Activated CD4-positive, alpha-beta T cell treated with anti-CD3 and anti-CD28 coated beads for 36 hours (primary cell): ENCODE data around the gene L3MBTL4. TPM values are rescaled to one million over a fixed set of nuclear protein-coding genes. Genes with fewer than 3 reads are reported as not detected.
A peak's percentile ranks its signal among the peaks of the same experiment; 100 is the strongest.

Source experiments
- ATAC-seq: fragments of 200-7000 bp; cut with Tn5 transposase; one replicate; pipeline ENCODE4 v1.10.0; 2021; ENCODE audit warnings: mild to moderate bottlenecking, moderate library complexity
- CTCF ChIA-PET: fragments of 350-600 bp; sonication (Branson Sonifier 250); formaldehyde crosslinking; loops from one replicate; lab custom pipeline; 2021; ENCODE audit warnings: antibody characterized with exemption; lab: Charles Lee
- POLR2A ChIA-PET: fragments of 350-600 bp; sonication (Branson Sonifier 250); formaldehyde crosslinking; loops from one replicate; lab custom pipeline; 2021; ENCODE audit warnings: antibody characterized with exemption, inconsistent platforms; lab: Charles Lee
- DNase-seq: peaks from one replicate; pipeline ENCODE4 v3.0.0-alpha.2; 2020
- H3K27ac Mint-ChIP-seq: one replicate; pipeline ENCODE4 v1.8.0; 2021; ENCODE audit warnings: mixed read lengths
- H3K27me3 Mint-ChIP-seq: one replicate; pipeline ENCODE4 v1.8.0; 2021; ENCODE audit warnings: mixed read lengths
- H3K36me3 Mint-ChIP-seq: one replicate; pipeline ENCODE4 v1.8.0; 2021; ENCODE audit warnings: low read depth, mixed read lengths
- H3K4me1 Mint-ChIP-seq: one replicate; pipeline ENCODE4 v1.8.0; 2021; ENCODE audit warnings: mixed read lengths
- H3K4me3 Mint-ChIP-seq: one replicate; pipeline ENCODE4 v1.8.0; 2021; ENCODE audit warnings: mild to moderate bottlenecking, moderate library complexity, mixed read lengths
- H3K9me3 Mint-ChIP-seq: one replicate; pipeline ENCODE4 v1.8.0; 2021; ENCODE audit warnings: low read depth, mixed read lengths
- intact Hi-C, 2 experiments: fragments of 100-400 bp; cut with DNase I in 1 of 2; cut with micrococcal nuclease in 1 of 2; formaldehyde crosslinking; loops; one replicate each; pipeline versions ENCODE4 v1.14.2 to v1.15.1; 2022 to 2024; cut with DNase I, micrococcal nuclease
- total RNA-seq, 2 experiments: library from RNA; stranded (reverse); gene quantifications; one replicate each; pipeline ENCODE4 v1.2.3, GENCODE V29; 2021

Gene L3MBTL4
- total RNA-seq, 2 experiments from 2014 or later: 0.11 to 0.21 TPM

DNA sequence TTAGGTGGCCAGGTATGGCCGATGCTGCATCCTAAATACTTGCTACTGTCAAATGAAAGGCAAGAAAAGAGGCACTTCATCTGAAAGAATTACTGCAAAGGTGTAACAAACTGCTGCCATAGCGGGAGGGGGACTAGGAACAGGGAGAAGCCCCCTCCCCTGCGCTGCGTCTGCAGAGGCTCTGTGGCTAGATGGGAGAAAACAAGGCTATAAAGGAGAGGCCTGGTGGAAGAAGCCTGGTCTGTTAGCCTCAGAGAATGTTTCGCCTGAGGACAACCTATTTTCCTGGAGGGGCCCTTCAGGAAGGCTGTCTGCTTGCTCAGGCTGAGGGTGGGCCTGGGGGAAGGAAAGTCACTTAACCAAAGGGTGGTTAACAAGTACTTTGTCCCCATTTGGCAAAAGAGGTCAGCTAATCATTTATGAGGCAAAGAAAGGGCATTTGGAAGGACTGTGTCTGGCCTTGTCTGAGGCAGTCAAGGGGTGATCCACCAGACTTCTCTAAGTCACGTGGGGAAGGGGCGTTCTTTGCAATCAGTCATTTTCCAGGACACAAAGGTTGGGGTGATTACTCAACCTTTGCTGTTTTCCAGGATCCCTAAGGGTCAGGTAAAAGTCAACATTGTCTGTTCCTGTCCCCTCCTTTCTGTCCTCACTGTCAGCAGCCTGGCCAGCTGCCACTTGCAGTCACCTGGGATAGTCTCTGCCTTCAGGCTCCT is 416.4 kb downstream of the L3MBTL4 start:
- Mint-ChIP-seq H3K9me3 (peaks cover 11% of the 10 kb centered on the region), H3K36me3 (no peaks in the 10 kb centered on the region), H3K4me3 (no peak overlapping the region), H3K27ac (no peak overlapping the region), H3K27me3 (peaks cover 5% of the 10 kb centered on the region), H3K4me1 (peaks cover 1% of the 10 kb centered on the region)
- DNase-seq: no peak
- ATAC-seq: no peak
- CTCF ChIA-PET: no interaction called here
- intact Hi-C loops: no loop called here
- POLR2A ChIA-PET: no interaction called here

DNA sequence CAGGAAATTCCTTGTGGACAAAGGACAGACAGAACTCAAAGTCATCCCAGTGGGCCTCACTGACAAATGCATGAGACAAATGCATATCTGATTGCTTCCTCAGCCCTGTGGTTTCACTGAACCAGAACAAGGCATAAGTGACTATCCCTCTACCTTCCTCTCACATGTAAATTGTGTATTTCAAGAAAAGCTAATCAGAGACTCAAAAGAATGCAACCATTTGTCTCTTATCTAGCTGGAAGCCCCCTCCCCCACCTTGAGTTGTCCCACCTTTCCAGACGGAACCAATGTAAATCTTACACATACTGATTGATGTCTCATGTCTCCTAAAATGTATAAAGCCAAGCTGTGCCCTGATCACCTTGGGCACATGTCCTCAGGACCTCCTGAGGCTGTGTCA is 417.4 kb downstream of the L3MBTL4 start:
- CTCF ChIA-PET: interaction anchor here (0.6 to 0.8 kb wide), 2 partner anchors 53 to 368 kb away, joined by 3 read pairs; no protein-coding TSS in a partner anchor
- no peak overlapping the region for H3K4me3 Mint-ChIP-seq
- peaks cover 11% of the 10 kb centered on the region for H3K9me3 Mint-ChIP-seq
- peaks cover 5% of the 10 kb centered on the region for H3K27me3 Mint-ChIP-seq
- no peak overlapping the region for H3K27ac Mint-ChIP-seq
- ATAC-seq: no peak
- intact Hi-C loops: no loop called here
- H3K4me1 Mint-ChIP-seq: no peaks in the 10 kb centered on the region
- POLR2A ChIA-PET: no interaction called here
- DNase-seq: no peak
- H3K36me3 Mint-ChIP-seq: no peaks in the 10 kb centered on the region

DNA sequence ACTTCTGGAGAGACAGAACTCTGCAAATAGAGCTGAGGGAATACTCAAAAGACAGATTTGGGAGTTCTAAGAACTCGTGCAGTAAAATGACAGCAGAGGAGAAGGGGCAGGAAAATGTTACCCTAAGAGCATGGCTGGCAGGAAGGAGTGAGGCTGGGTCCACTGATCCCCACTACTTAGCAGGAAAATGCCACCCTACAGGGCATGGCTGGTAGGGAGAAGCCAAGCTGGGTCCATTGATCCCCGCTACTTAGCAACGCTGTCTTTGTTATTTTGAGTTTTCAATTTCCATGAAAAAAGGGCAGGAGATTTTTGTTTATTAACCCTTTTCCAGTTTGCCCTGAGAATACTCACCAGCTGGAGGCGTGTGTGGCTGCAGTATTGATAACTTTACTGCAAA is 419.1 kb downstream of the L3MBTL4 start:
- Mint-ChIP-seq H3K36me3 (no peaks in the 10 kb centered on the region), H3K27me3 (peaks cover 6% of the 10 kb centered on the region), H3K9me3 (peaks cover 11% of the 10 kb centered on the region), H3K4me3 (no peak overlapping the region), H3K27ac (no peak overlapping the region), H3K4me1 (no peaks in the 10 kb centered on the region)
- ChIA-PET CTCF (no interaction called here), POLR2A (no interaction called here)
- DNase-seq (no peak), ATAC-seq (no peak)
- intact Hi-C loops: no loop called here

DNA sequence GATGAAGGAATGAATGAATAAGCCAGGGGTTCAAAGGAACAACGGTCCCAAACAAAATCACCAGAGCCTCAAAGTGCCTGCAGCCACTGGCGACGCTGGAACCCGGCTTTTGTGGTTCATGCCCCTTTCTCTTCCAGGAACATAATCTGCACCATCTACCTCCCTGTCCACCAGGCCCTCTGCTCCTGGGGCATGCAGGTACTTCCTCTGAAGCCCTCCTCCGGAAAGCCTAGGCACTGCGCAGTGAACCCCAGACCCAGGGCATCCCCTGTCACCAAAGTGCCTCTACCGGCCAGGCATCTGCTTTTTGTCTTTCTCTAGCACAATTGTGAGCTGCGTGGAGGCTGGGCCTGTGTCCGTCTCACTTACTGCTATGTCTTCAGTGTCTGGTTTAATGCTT is 420.8 kb downstream of the L3MBTL4 start:
- ChIA-PET POLR2A (no interaction called here), CTCF (no interaction called here)
- DNase-seq (no peak), ATAC-seq (no peak)
- Mint-ChIP-seq H3K9me3 (no peaks in the 10 kb centered on the region), H3K36me3 (no peaks in the 10 kb centered on the region), H3K4me1 (no peaks in the 10 kb centered on the region), H3K4me3 (no peak overlapping the region), H3K27me3 (peaks cover 3% of the 10 kb centered on the region), H3K27ac (no peak overlapping the region)
- intact Hi-C loops: no loop called here

DNA sequence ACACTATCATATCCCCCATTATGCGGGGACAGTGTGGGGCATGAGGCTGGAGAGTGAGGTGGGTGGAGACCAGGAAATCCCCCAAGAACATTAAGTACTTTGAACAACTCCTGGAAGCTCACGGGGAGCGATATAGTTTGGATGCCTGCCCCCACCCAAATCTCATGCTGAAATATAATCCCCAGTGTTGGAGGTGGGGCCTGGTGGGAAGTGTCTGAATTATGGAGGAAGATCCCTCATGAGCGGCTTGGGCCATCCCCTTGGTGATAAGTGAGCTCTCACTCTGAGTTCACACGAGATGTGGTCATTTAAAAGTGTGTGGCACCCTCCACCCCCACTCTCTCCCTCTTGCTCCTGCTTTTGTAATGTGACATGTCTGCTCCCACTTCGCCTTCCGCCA is 422.3 kb downstream of the L3MBTL4 start:
- ATAC-seq: no peak
- no peaks in the 10 kb centered on the region for H3K9me3 Mint-ChIP-seq
- intact Hi-C loops: no loop called here
- ChIA-PET CTCF (no interaction called here), POLR2A (no interaction called here)
- DNase-seq: no peak
- H3K36me3 Mint-ChIP-seq: no peaks in the 10 kb centered on the region
- H3K27me3 Mint-ChIP-seq: peaks cover 3% of the 10 kb centered on the region
- H3K4me1 Mint-ChIP-seq: no peaks in the 10 kb centered on the region
- no peak overlapping the region for H3K4me3 Mint-ChIP-seq
- no peak overlapping the region for H3K27ac Mint-ChIP-seq

DNA sequence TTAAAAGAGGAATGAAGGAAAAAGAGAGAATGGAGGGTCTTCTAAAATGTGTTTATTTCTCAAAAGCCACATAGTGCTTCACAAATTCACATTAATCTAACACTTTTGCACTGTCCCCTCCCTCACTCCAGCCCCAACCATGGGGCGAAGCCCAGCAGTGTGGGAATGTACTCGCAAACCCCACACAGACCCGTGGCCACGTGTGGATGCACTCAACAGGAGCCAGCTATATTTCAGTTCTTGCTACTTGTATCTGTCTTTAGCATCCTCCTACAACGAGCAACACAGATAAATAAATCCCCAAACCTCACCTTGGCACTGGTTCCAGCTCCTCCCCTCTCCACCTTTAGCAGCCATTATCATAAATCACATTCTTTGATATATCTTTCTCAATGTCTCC is 427.5 kb downstream of the L3MBTL4 start:
- no peaks in the 10 kb centered on the region for H3K4me1 Mint-ChIP-seq
- ATAC-seq: no peak
- CTCF ChIA-PET: no interaction called here
- intact Hi-C loops: no loop called here
- peaks cover 3% of the 10 kb centered on the region for H3K27me3 Mint-ChIP-seq
- DNase-seq: no peak
- no peak overlapping the region for H3K4me3 Mint-ChIP-seq
- POLR2A ChIA-PET: no interaction called here
- H3K36me3 Mint-ChIP-seq: no peaks in the 10 kb centered on the region
- H3K27ac Mint-ChIP-seq: no peak overlapping the region
- H3K9me3 Mint-ChIP-seq: no peaks in the 10 kb centered on the region

GRCh38 chr18:5986257-5986931 is 428.3 kb downstream of the L3MBTL4 start:
- ATAC-seq (no peak), DNase-seq (no peak)
- CTCF ChIA-PET: no interaction called here
- POLR2A ChIA-PET: no interaction called here
- Mint-ChIP-seq H3K27me3 (no peaks in the 10 kb centered on the region), H3K27ac (no peak overlapping the region), H3K4me3 (no peak overlapping the region), H3K36me3 (no peaks in the 10 kb centered on the region), H3K4me1 (no peaks in the 10 kb centered on the region), H3K9me3 (no peaks in the 10 kb centered on the region)
- intact Hi-C loops: no loop called here

- ATAC-seq (no peak), DNase-seq (no peak)
- Mint-ChIP-seq H3K36me3 (no peaks in the 10 kb centered on the region), H3K4me3 (no peak overlapping the region), H3K4me1 (peaks cover 4% of the 10 kb centered on the region), H3K27me3 (no peaks in the 10 kb centered on the region), H3K9me3 (no peaks in the 10 kb centered on the region), H3K27ac (no peak overlapping the region)
- CTCF ChIA-PET: no interaction called here
- POLR2A ChIA-PET: no interaction called here
- intact Hi-C loops: no loop called here
These were observed 430.5 kb downstream of the L3MBTL4 start for GRCh38 chr18:5984245-5984644.

- Mint-ChIP-seq H3K27ac (no peak overlapping the region), H3K27me3 (no peaks in the 10 kb centered on the region), H3K4me1 (peaks cover 4% of the 10 kb centered on the region), H3K9me3 (no peaks in the 10 kb centered on the region), H3K4me3 (no peak overlapping the region), H3K36me3 (no peaks in the 10 kb centered on the region)
- DNase-seq (no peak), ATAC-seq (no peak)
- POLR2A ChIA-PET: no interaction called here
- CTCF ChIA-PET: no interaction called here
- intact Hi-C loops: no loop called here
These were observed 431.2 kb downstream of the L3MBTL4 start for GRCh38 chr18:5983488-5983887.

GRCh38 chr18:5982332-5982731 is 432.4 kb downstream of the L3MBTL4 start:
- no peak overlapping the region for H3K4me3 Mint-ChIP-seq
- H3K27ac Mint-ChIP-seq: no peak overlapping the region
- POLR2A ChIA-PET: no interaction called here

GRCh38 chr18:5980721-5981120 is 434.0 kb downstream of the L3MBTL4 start:
- no peak for ATAC-seq
- POLR2A ChIA-PET: no interaction called here
- CTCF ChIA-PET: no interaction called here
- peaks cover 5% of the 10 kb centered on the region for H3K4me1 Mint-ChIP-seq
- H3K27ac Mint-ChIP-seq: no peak overlapping the region
- H3K36me3 Mint-ChIP-seq: no peaks in the 10 kb centered on the region
- intact Hi-C loops: no loop called here
- no peaks in the 10 kb centered on the region for H3K9me3 Mint-ChIP-seq
- DNase-seq: no peak
- H3K27me3 Mint-ChIP-seq: no peaks in the 10 kb centered on the region
- H3K4me3 Mint-ChIP-seq: no peak overlapping the region

More at GRCh38 chr18:5982332-5982731, 432.4 kb downstream of the L3MBTL4 start:
- Mint-ChIP-seq H3K27me3 (no peaks in the 10 kb centered on the region), H3K9me3 (no peaks in the 10 kb centered on the region), H3K4me1 (peaks cover 4% of the 10 kb centered on the region), H3K36me3 (no peaks in the 10 kb centered on the region)
- DNase-seq (no peak), ATAC-seq (no peak)
- CTCF ChIA-PET: interaction anchor here (0.8 kb wide), 1 partner anchor 16 kb away, joined by 3 read pairs; no protein-coding TSS in a partner anchor
- intact Hi-C loops: no loop called here

GRCh38 chr18:5979971-5980457 is 434.7 kb downstream of the L3MBTL4 start:
- H3K9me3 Mint-ChIP-seq: no peaks in the 10 kb centered on the region
- DNase-seq (peak; percentile 41), ATAC-seq (peak; percentile 66)
- intact Hi-C loops: no loop called here
- H3K27ac Mint-ChIP-seq: no peak overlapping the region
- H3K4me1 Mint-ChIP-seq: peaks cover 12% of the 10 kb centered on the region
- no peaks in the 10 kb centered on the region for H3K27me3 Mint-ChIP-seq
- no peak overlapping the region for H3K4me3 Mint-ChIP-seq
- POLR2A ChIA-PET: no interaction called here
- no peaks in the 10 kb centered on the region for H3K36me3 Mint-ChIP-seq
- CTCF ChIA-PET: interaction anchor here (0.7 kb wide), 1 partner anchor 19 kb away, joined by 3 read pairs; no protein-coding TSS in a partner anchor
